Tibial nerve (tissue), 4 donors: ENCODE data around the gene LYRM7. TPM values are rescaled to one million over a fixed set of nuclear protein-coding genes. Genes with fewer than 3 reads are reported as not detected.

Source experiments
- DNase-seq, 2 donors: peaks; one replicate each; pipeline ENCODE4 v3.0.0-alpha.2; 2019; ENCODE audit warnings: low spot score in 2 of 2
- H3K27ac ChIP-seq, 4 donors: fragments of 200-600 bp; sonication (generic) in 3 of 4; one replicate each; pipeline ENCODE4 v1.5.1; 2017 to 2019; ENCODE audit warnings: mild to moderate bottlenecking in 1 of 4
- H3K27me3 ChIP-seq, 2 donors: fragments of 200-600 bp; sonication (generic) in 1 of 2; one replicate each; pipeline versions ENCODE4 v1.5.1 to v1.6.0; 2017 to 2019
- H3K36me3 ChIP-seq, 3 donors: fragments of 200-600 bp; sonication (generic); one replicate each; pipeline ENCODE4 v1.5.1; 2018 to 2019
- H3K4me1 ChIP-seq, 4 donors: fragments of 200-600 bp; sonication (generic) in 3 of 4; one replicate each; pipeline ENCODE4 v1.5.1; 2017 to 2019
- H3K4me3 ChIP-seq, 4 donors: fragments of 200-600 bp; sonication (generic) in 3 of 4; one replicate each; pipeline ENCODE4 v1.5.1; 2017 to 2019; ENCODE audit warnings: mild to moderate bottlenecking in 1 of 4, moderate library complexity in 1 of 4
- H3K9me3 ChIP-seq, 4 donors: fragments of 200-600 bp; sonication (generic) in 3 of 4; one replicate each; pipeline ENCODE4 v1.5.1; 2017 to 2019
- CTCF ChIP-seq, 5 experiments: fragments of 200-600 bp in 3 of 5; fragments of 450-650 bp in 2 of 5; sonication (generic) in 3 of 5; IDR thresholded peaks; one replicate each; pipeline ENCODE4 v1.5.1; 2016 to 2019; ENCODE audit warnings: antibody characterized with exemption in 5 of 5, mild to moderate bottlenecking in 3 of 5, moderate library complexity in 2 of 5
- EP300 ChIP-seq, 2 donors: sonication (generic); formaldehyde crosslinking; IDR thresholded peaks; one replicate each; pipeline ENCODE4 v1.6.1; 2017; ENCODE audit warnings: antibody characterized with exemption in 2 of 2, mild to moderate bottlenecking in 1 of 2
- POLR2A ChIP-seq, 2 donors: fragments of 450-650 bp; IDR thresholded peaks; one replicate each; pipeline ENCODE4 v1.6.1; 2017; ENCODE audit warnings: antibody characterized with exemption in 2 of 2, mild to moderate bottlenecking in 2 of 2, moderate library complexity in 2 of 2
- WGBS, 2 donors: methylation state at CpG; one replicate each; pipeline ENCODE4 v1.1.5; 2018; 5-methylcytosine and 5-hydroxymethylcytosine counted together
- total RNA-seq, 4 donors: library from RNA; depleted of rRNA; stranded (reverse); fragments of >200 nt; gene quantifications; one replicate each; pipeline ENCODE4 v1.1.0, GENCODE V29; 2016

Gene LYRM7
- total RNA-seq, 4 donors from 2014 or later: 6.3 to 10.1 (median 8.3) TPM

- Histone ChIP-seq H3K27ac (peak overlapping the region; percentile 56 to 91 (median 80)), H3K4me3 (peak overlapping the region; percentile 35 to 69 (median 52)), H3K4me1 (peaks cover 0 to 21% (median 11%) of the 10 kb centered on the region in 4 donors), H3K27me3 (no peaks in the 10 kb centered on the region), H3K36me3 (peaks cover 0 to 5% (median 0%) of the 10 kb centered on the region in 3 donors), H3K9me3 (no peaks in the 10 kb centered on the region)
- TF ChIP-seq CTCF (IDR thresholded peaks at IDR 0.05) (no peak), EP300 (IDR thresholded peaks at IDR 0.05) (no peak), POLR2A (IDR thresholded peaks at IDR 0.05) (no peak)
- 4 to 9% methylated on average over 11 of the region's 11 CpGs for WGBS, 2 donors
- no peak for DNase-seq
These were observed 599 bp downstream of the LYRM7 start for GRCh38 chr5:131171276-131171810.

GRCh38 chr5:131180407-131180806 is 9.7 kb downstream of the LYRM7 start:
- H3K27ac ChIP-seq: no peak overlapping the region
- no peak for TF ChIP-seq CTCF (IDR thresholded peaks at IDR 0.05)
- no peak for TF ChIP-seq POLR2A (IDR thresholded peaks at IDR 0.05)
- no peaks in the 10 kb centered on the region for H3K9me3 ChIP-seq
- peaks cover 0 to 20% (median 0%) of the 10 kb centered on the region in 3 donors for H3K36me3 ChIP-seq
- no peaks in the 10 kb centered on the region for H3K27me3 ChIP-seq
- no peak overlapping the region for H3K4me3 ChIP-seq
- DNase-seq: no peak
- peaks cover 0 to 5% (median 0%) of the 10 kb centered on the region in 4 donors for H3K4me1 ChIP-seq

GRCh38 chr5:131182839-131183238 is 12.1 kb downstream of the LYRM7 start:
- no peak for TF ChIP-seq CTCF (IDR thresholded peaks at IDR 0.05)
- TF ChIP-seq EP300 (IDR thresholded peaks at IDR 0.05): no peak
- no peak for TF ChIP-seq POLR2A (IDR thresholded peaks at IDR 0.05)
- DNase-seq: no peak
- Histone ChIP-seq H3K4me1 (no peaks in the 10 kb centered on the region), H3K27ac (no peak overlapping the region), H3K36me3 (peaks cover 0 to 22% (median 0%) of the 10 kb centered on the region in 3 donors), H3K4me3 (no peak overlapping the region), H3K9me3 (no peaks in the 10 kb centered on the region), H3K27me3 (no peaks in the 10 kb centered on the region)

GRCh38 chr5:131185523-131186104 is 14.9 kb downstream of the LYRM7 start:
- no peak for TF ChIP-seq CTCF (IDR thresholded peaks at IDR 0.05)
- no peak for TF ChIP-seq POLR2A (IDR thresholded peaks at IDR 0.05)
- TF ChIP-seq EP300 (IDR thresholded peaks at IDR 0.05): no peak
- Histone ChIP-seq H3K36me3 (peaks cover 0 to 23% (median 0%) of the 10 kb centered on the region in 3 donors), H3K4me3 (no peak overlapping the region)

GRCh38 chr5:131186561-131187256 is 16.0 kb downstream of the LYRM7 start:
- TF ChIP-seq EP300 (IDR thresholded peaks at IDR 0.05) (no peak), CTCF (IDR thresholded peaks at IDR 0.05) (no peak), POLR2A (IDR thresholded peaks at IDR 0.05) (no peak)
- H3K36me3 ChIP-seq: peaks cover 0 to 23% (median 0%) of the 10 kb centered on the region in 3 donors
- H3K9me3 ChIP-seq: no peaks in the 10 kb centered on the region
- H3K4me3 ChIP-seq: no peak overlapping the region
- WGBS, 2 donors: 87 to 92% methylated on average over 3 of the region's 3 CpGs
- no peak for DNase-seq
- H3K27me3 ChIP-seq: no peaks in the 10 kb centered on the region
- no peak overlapping the region for H3K27ac ChIP-seq
- no peaks in the 10 kb centered on the region for H3K4me1 ChIP-seq

More at GRCh38 chr5:131185523-131186104, 14.9 kb downstream of the LYRM7 start:
- no peak overlapping the region for H3K27ac ChIP-seq
- DNase-seq: no peak
- H3K9me3 ChIP-seq: no peaks in the 10 kb centered on the region
- no peaks in the 10 kb centered on the region for H3K4me1 ChIP-seq
- H3K27me3 ChIP-seq: no peaks in the 10 kb centered on the region
